ENCODE measurements around the gene CDK17.
"Not testable (repeated sequence)": the region's sequence is repeated elsewhere in the genome, so short reads cannot be mapped to it uniquely, and the experiment has no call there.

The CDK17 gene

GRCh38 chr12:96399919-96400630 lies at the start of gene CDK17:
TSS of gene CDK17 (minus strand) at chr12:96400439. CDS start at chr12:96334836, 65,603 bp downstream.
- DNase-seq (ENCODE audit: low spot score), result peak; percentile 68

GRCh38 chr12:96448300-96448699 lies 48.1 kb upstream of the CDK17 start:
- FAIRE-seq (no peak), DNase-seq (ENCODE audit: low spot score) (peak; percentile 46)

More at GRCh38 chr12:96399919-96400630, at the start of gene CDK17:
- no peak for FAIRE-seq

- FAIRE-seq, result no peak
- no peak for DNase-seq (ENCODE audit: low spot score)
Measured at GRCh38 chr12:96447256-96447655, 47.0 kb upstream of the CDK17 start.

- DNase-seq (ENCODE audit: low spot score) (peak; percentile 85), FAIRE-seq (peak; percentile 88)
Measured at GRCh38 chr12:96445691-96446583, 45.7 kb upstream of the CDK17 start.

- DNase-seq (ENCODE audit: low spot score), result no peak
- no peak for FAIRE-seq
Measured at GRCh38 chr12:96444399-96444798, 44.2 kb upstream of the CDK17 start.

DNA sequence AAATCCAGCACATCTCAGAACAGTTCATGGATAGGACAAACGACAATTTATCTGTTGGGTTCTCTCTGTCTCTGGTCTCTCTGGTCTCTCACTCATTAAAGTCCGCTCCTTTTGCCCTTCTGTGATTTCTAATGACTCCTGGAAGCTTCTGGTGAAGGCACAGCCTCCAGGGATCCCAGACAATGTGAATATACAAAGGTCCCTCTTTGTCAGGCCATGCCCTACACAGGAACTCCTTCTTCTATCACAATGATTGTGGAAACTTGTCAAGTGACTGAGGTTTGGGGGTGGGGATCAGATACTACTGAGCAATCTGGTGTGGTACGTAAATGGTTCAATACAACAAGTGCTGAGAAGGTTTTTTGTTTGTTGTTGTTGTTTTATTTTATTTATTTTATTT lies 42.7 kb upstream of the CDK17 start:
- FAIRE-seq (no peak), DNase-seq (ENCODE audit: low spot score) (no peak)

DNA sequence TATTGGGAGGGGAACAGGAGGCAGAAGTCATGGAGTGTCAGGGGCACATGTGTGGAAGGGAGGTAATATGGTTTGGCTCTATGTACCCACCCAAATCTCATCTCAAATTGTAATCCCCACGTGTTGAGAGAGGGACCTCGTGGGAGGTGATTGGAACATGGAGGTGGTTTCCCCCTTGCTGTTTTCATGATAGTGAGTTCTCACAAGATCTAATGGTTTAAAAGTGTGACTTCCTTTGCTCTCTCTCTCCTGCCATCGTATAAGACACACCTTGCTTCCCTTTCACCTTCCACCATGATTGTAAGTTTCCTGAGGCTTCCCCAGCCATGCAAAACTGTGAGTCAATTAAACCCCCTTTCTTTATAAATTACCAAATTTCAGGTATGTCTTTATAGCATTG lies 41.6 kb upstream of the CDK17 start:
- DNase-seq (ENCODE audit: low spot score) (no peak), FAIRE-seq (no peak)

DNA sequence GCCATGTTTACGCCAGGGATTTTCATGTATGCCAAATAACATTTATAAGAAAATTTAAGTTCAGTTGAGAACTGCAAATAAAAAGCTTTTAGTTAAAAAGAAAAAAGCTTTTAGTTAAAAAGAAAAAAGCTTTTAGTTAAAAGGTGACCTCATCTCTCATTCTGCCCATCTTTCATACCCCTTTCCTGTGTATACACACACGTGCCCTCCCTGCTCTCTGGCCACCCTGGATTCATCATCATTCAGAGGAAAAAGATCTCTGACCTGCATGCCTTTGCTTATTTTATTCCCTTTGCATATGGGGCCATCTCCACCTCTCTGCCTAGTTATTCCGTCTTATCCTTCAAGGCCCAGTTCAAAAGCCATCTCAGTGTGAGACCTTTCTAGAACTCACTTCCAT lies 38.1 kb upstream of the CDK17 start:
- FAIRE-seq (no peak), DNase-seq (ENCODE audit: low spot score) (no peak)

DNA sequence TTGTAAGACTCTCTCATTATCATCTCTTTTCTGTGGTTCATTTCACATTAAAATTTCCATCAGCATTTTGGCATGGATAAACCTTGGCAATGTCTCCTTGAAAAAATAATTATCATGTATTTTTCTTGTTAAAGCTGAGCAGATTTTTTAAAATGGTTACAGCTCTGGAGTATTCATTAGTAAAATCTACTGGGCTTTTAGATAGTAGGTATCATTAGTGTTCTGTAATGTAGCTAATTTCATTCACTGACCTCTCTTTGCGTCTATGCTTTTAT lies 36.9 kb upstream of the CDK17 start:
- DNase-seq (ENCODE audit: low spot score), result no peak
- FAIRE-seq, result no peak

DNA sequence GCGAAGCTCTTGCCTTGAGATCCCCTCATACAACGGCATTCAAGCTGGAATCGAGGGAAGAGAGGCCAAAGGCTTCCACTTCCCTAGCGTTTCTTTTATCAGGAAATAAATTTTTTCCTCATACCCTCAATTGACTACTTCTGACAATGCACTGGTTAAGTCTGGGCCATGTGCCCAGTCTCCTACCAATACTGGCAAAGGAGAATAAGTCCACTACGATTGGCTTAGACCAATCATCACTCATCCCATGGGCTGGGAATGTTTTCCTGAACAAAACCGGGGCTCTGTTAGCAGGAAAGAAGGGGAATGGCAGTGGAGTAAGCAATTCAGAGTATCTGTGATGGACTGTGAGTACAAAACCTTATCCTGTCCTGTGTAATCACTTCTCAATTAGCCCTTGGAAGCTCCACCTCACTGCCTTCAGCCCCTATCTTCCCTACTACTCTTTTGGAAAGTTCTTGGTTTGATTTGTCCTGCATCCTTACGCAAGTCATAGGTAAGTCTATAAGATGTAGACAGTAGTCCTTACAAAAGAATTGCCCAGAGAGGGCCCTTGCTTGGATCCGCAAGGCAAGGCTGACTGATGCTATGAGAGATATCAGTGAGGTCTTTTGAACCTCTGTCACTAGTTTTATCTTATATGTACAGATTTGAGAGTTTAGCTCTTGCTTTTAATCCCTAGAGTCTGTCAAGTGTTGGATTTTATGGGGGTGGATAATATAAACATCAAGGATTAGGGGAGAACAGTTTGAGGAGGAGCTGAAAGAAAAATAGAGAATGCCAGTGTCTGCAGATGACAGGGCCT lies 36.3 kb upstream of the CDK17 start:
- FAIRE-seq (no peak), DNase-seq (ENCODE audit: low spot score) (no peak)

GRCh38 chr12:96434107-96434506 lies 33.9 kb upstream of the CDK17 start:
- peak; percentile 86 for DNase-seq (ENCODE audit: low spot score)
- FAIRE-seq, result peak; percentile 79

DNA sequence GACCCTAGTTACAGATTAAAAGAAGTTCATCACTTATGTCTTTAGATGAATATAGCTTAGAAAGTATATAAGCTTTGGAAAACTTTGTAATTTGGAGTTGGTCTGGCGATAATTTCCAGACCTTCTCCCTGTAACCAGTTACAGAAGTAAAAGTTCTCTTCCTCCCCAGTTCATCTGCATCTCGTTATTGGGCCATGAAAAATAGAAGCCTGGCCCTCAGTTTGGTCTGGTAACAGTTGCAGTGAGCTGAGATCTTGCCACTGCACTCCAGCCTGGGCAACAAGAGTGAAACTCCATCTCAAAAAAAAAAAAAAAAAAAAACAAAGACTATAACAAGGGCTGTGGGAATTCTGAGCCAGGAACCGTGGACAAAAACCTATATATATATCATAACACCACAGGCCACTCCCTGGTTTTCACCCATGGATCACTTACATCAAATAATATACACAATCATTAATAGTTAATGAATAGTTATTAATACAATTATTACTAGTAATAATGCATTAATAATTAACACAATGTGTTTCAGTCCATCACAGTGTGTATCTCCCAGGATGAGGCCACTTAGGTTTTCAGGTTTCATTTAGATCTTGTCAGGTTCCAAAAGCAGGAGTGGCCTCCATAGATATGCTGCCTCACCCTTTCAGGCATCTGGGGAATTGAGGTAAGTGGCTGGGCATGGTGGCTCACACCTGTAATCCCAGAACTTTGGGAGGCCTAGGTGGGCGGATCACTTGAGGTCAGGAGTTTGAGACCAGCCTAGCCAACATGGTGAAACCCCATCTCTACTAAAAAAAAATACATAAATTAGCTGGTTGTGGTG lies 32.5 kb upstream of the CDK17 start:
- not testable (repeated sequence) for FAIRE-seq; DNase-seq (ENCODE audit: low spot score)

DNA sequence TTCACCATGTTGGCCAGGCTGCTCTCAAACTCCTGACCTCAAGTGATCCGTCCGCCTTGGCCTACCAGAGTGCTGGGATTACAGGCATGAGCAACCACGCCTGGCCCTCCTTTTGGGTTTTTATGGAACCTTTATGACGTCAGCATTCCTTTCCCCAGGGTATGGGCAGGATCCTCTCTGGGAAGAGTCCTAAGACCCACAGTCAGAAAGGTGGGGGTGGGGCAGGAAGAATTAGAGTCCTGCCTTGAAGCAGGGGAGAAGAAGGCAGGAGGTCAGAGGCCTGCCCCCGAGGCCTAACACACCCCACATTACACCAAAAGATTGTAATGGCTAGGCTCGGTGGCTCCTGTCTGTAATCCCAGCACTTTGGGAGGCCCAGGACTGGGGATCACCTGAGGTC lies 30.8 kb upstream of the CDK17 start:
- DNase-seq (ENCODE audit: low spot score) (peak; percentile 20), FAIRE-seq (no peak)

DNA sequence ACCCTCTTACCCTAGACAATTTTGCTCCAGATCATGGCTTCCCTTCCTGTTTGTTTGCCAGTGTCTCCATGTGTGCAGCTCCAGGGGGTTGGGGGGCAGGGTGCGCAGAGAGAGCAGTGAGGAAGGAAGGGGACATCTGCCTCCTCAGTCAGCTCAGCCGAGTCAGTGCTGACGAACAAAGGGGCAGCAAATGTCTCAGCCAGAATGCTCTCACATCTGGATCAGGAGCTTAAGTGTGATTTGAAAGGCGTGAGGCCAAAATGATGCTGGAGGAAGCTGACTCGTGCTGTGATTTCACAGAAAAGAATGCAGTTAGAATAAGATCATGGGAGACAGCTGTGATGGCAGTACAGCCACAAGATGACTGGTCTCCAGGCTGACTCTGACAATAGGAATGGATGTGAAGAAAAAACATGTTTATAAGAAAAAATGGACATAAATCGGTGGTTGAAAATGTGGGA lies 27.1 kb upstream of the CDK17 start:
- peak; percentile 91 for FAIRE-seq
- DNase-seq (ENCODE audit: low spot score), result peak; percentile 99

GRCh38 chr12:96425951-96426350 lies 25.7 kb upstream of the CDK17 start:
- no peak for DNase-seq (ENCODE audit: low spot score)
- no peak for FAIRE-seq

GRCh38 chr12:96425321-96425720 lies 25.1 kb upstream of the CDK17 start:
- peak; percentile 39 for FAIRE-seq
- DNase-seq (ENCODE audit: low spot score), result peak; percentile 45

GRCh38 chr12:96424601-96425000 lies 24.4 kb upstream of the CDK17 start:
- FAIRE-seq (no peak), DNase-seq (ENCODE audit: low spot score) (no peak)

DNA sequence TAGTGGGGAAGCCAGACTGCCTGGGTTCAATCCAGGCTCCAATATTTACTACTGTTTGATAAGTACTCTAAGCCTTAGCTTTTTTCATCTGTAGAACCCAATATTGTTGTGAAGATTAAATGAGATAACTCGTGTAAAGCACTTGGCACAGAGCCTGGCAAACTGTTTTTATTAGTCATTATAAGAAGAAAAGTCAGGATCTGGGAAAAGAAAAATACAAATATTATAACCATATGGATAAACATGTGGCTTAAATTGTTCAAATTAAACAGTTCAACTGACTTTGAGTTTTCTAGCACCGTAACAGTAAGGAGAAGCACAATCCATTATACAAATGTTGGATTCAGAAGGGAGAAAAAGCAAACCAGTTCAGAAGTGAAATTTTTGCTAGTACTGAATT lies 22.0 kb upstream of the CDK17 start:
- DNase-seq (ENCODE audit: low spot score), result no peak
- no peak for FAIRE-seq

DNA sequence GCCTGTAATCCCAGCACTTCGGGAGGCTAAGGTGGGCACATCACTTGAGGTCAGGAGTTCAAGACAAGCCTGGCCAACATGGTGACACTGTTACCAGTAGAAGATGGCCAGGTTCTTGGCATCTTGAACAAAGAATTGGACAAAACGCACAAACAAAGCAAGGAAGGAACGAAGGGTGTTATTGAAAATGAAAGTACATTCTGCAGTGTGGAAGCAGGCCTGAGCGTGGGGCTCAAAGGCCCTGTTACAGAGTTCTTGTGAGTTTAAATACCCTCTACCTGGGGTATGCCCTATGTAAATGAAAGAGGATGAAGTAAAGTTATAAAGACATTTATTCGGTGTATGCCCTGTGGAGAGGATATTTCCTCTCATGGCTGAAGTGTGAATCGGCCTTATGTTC lies 20.8 kb upstream of the CDK17 start:
- FAIRE-seq (no peak), DNase-seq (ENCODE audit: low spot score) (no peak)

DNA sequence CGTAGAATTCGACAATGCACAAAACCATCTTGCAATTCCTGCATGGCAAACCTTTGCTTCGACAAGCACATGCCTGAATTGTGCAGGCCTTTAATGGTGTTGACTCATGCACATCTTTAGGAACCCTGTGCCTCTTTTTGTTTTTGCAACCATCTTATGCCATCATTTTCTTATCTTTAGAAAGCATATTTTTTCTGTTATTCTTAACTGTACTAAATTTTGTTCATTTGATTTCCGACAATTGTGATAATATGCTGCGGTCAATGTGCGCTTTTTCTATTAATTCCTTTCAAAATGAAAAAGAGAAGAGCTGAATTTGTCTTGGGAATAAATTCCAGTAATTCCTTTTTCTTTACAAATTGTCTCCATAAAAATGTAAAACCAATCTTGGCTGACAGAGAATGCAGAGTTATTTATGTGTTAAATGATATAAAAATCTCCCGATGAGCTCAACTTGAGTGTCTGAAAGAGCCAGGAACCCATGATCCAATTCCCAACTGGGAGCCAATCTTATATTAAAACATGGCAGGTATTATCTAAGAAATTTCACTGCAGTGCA lies 20.1 kb upstream of the CDK17 start:
- no peak for FAIRE-seq
- no peak for DNase-seq (ENCODE audit: low spot score)
